MCF 10A (cell line): ENCODE results near the gene RECK. TPM values are rescaled to one million over a fixed set of nuclear protein-coding genes. Genes with fewer than 3 reads are reported as not detected.

Source experiments
- BruUV-seq: library from RNA; stranded (reverse); fragments of 400-500 nt; replicated peaks from 2 replicates; lab custom pipeline; 2021; lab: Mats Ljungman, UMichigan
- CTCF ChIA-PET: fragments of 300-600 bp; sonication (Branson Sonifier 250); formaldehyde crosslinking; extraction: SDS; loops from one replicate; lab custom pipeline; 2021; ENCODE audit warnings: antibody characterized with exemption, inconsistent platforms; lab: Yijun Ruan, JAX
- POLR2A ChIA-PET: fragments of 300-600, 350-650 bp; sonication (Branson Sonifier 250); formaldehyde crosslinking; extraction: SDS; loops from one replicate; lab custom pipeline; 2020; ENCODE audit warnings: antibody characterized with exemption, inconsistent platforms; lab: Yijun Ruan, JAX
- DNase-seq: peaks from one replicate; pipeline ENCODE4 v3.0.0-alpha.2; 2018; ENCODE audit not compliant: unreplicated experiment
- H3K27ac Mint-ChIP-seq: one replicate; pipeline ENCODE4 v1.8.0; 2022; ENCODE audit warnings: mild to moderate bottlenecking, low read depth, mixed read lengths; ENCODE audit not compliant: unreplicated experiment
- H3K27me3 Mint-ChIP-seq: one replicate; pipeline ENCODE4 v1.8.0; 2022; ENCODE audit warnings: mixed read lengths; ENCODE audit not compliant: insufficient read depth, unreplicated experiment
- H3K36me3 Mint-ChIP-seq: one replicate; pipeline ENCODE4 v1.8.0; 2022; ENCODE audit warnings: mild to moderate bottlenecking, moderate library complexity, mixed read lengths; ENCODE audit not compliant: insufficient read depth, unreplicated experiment
- H3K4me1 Mint-ChIP-seq: one replicate; pipeline ENCODE4 v1.8.0; 2022; ENCODE audit warnings: mixed read lengths; ENCODE audit not compliant: insufficient read depth, unreplicated experiment
- H3K4me3 Mint-ChIP-seq: one replicate; pipeline ENCODE4 v1.8.0; 2022; ENCODE audit warnings: mild to moderate bottlenecking, moderate library complexity, mixed read lengths; ENCODE audit not compliant: unreplicated experiment
- H3K9me3 Mint-ChIP-seq: one replicate; pipeline ENCODE4 v1.8.0; 2022; ENCODE audit warnings: mixed read lengths; ENCODE audit not compliant: unreplicated experiment
- CTCF ChIP-seq: fragments of 200-600 bp; IDR thresholded peaks from one replicate; pipeline ENCODE4 v1.8.0; 2022; ENCODE audit warnings: antibody characterized with exemption, mild to moderate bottlenecking; ENCODE audit not compliant: unreplicated experiment
- intact Hi-C: fragments of 100-400 bp; cut with micrococcal nuclease; formaldehyde crosslinking; loops from 2 replicates; pipeline ENCODE4 v1.14.1; 2022
- total RNA-seq: library from RNA; stranded (reverse); gene quantifications from 2 replicates; pipeline ENCODE4 v1.2.3, GENCODE V29; 2022

RECK gene
- total RNA-seq, 1 experiment from 2014 or later, result 3.7 TPM

GRCh38 chr9:36151316-36152210, 114.8 kb downstream of the RECK start:
- CTCF ChIA-PET, result interaction anchor here (0.7 to 1.5 kb wide), 4 partner anchors 14 to 50 kb away, joined by 3 to 7 read pairs (median 4); no protein-coding TSS in a partner anchor
- TF ChIP-seq CTCF, result no peak
- no peak overlapping the region for H3K4me3 Mint-ChIP-seq
- no peaks in the 10 kb centered on the region for H3K27me3 Mint-ChIP-seq
- H3K27ac Mint-ChIP-seq, result no peak overlapping the region
- no peaks in the 10 kb centered on the region for H3K36me3 Mint-ChIP-seq
- intact Hi-C loops, result no loop called here
- no peaks in the 10 kb centered on the region for H3K9me3 Mint-ChIP-seq
- no TSS peak for BruUV-seq
- no peaks in the 10 kb centered on the region for H3K4me1 Mint-ChIP-seq
- peak; percentile 48 for DNase-seq
- POLR2A ChIA-PET, result interaction anchor here (1.2 kb wide), 1 partner anchor 39 kb away, joined by 3 read pairs; the partner anchor contains the start of gene CLTA

- TF ChIP-seq CTCF, result no peak
- Mint-ChIP-seq H3K9me3 (no peaks in the 10 kb centered on the region), H3K36me3 (no peaks in the 10 kb centered on the region), H3K27ac (no peak overlapping the region), H3K27me3 (no peaks in the 10 kb centered on the region), H3K4me3 (no peak overlapping the region), H3K4me1 (no peaks in the 10 kb centered on the region)
- DNase-seq, result no peak
- intact Hi-C loops, result no loop called here
- CTCF ChIA-PET, result interaction anchor here (0.7 to 1.5 kb wide), 4 partner anchors 9 to 19 kb away, joined by 3 to 5 read pairs (median 4); no protein-coding TSS in a partner anchor
- BruUV-seq, result no TSS peak
- POLR2A ChIA-PET, result interaction anchor here (1.2 kb wide), 1 partner anchor 38 kb away, joined by 3 read pairs; the partner anchor contains the start of gene CLTA
Observed at GRCh38 chr9:36152741-36153438, 116.2 kb downstream of the RECK start.

GRCh38 chr9:36153746-36154145, 117.0 kb downstream of the RECK start:
- Mint-ChIP-seq H3K9me3 (no peaks in the 10 kb centered on the region), H3K36me3 (no peaks in the 10 kb centered on the region), H3K4me3 (no peak overlapping the region), H3K4me1 (no peaks in the 10 kb centered on the region), H3K27me3 (no peaks in the 10 kb centered on the region), H3K27ac (no peak overlapping the region)
- DNase-seq, result no peak
- TF ChIP-seq CTCF, result no peak
- POLR2A ChIA-PET, result no interaction called here
- intact Hi-C loops, result no loop called here
- CTCF ChIA-PET, result interaction anchor here (0.7 kb wide), 1 partner anchor 213 kb away, joined by 3 read pairs; no protein-coding TSS in a partner anchor
- no TSS peak for BruUV-seq
